GM18861 (cell line): ENCODE measurements around the gene MRPL32.

Experiments used
- ATAC-seq: cut with Tn5 transposase; IDR thresholded peaks from one replicate; pipeline ENCODE4 v1.9.1; 2021; ENCODE audit not compliant: unreplicated experiment

Gene MRPL32

GRCh38 chr7:42964849-42965805 is 33.0 kb downstream of the MRPL32 start:
- ATAC-seq = no peak

- no peak for ATAC-seq
These were observed 35.2 kb downstream of the MRPL32 start for GRCh38 chr7:42967391-42967790.

DNA sequence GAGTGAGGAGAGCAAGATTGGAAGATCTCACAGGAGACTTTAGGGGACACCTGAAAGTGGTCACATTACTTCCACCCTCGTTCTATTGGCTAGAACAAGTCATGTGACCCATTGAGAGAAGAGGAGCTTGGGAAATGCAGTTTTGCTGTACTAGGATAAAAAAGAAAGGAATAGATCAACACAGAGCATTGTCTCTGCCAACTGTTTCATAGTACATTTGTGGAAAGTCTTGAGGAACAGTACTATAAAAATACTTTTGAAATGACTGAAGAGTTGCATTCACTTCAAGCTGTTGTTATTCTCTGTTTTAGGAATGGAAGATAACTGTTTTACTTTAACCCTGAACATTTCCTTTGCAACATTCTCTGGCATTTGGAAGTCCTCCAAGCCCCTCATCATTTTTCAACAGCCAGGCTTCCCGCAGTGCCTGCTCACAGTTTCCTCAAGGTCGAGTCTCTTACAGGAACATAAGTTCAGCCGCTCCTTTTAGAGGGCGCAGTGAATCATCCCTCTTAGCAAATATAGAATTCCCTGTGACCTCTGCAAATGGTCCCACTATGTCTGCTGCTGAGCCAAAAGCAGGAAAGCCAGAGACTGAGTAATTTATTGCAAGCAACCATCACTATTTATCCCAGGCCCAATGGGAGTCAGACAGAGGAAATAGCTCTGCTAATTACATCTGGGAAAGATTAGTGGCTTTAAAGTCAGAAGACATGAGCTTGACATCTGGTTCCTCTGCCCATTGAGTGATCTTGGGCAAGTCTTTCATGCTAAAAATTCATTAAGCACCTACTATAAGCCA is 40.7 kb downstream of the MRPL32 start:
- no peak for ATAC-seq

DNA sequence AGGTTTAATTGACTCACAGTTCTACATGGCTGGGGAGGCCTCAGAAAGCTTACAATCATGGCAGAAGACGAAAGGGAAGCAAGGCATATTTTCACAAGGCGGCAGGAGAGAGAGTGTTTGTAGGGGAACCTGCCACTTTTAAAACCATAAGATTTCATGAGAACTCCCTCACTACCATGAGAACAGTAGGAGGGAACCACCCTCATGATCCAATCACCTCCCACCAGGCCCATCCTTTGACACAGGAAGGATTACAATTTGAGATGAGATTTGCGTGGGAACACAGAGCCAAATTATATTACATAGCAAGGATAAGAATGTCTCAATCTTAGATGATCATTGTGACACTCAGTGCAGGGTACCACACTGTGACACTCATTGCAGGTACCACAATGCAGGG is 44.2 kb downstream of the MRPL32 start:
- no peak for ATAC-seq

- ATAC-seq = no peak
These were observed 46.3 kb downstream of the MRPL32 start for GRCh38 chr7:42978496-42978895.

- no peak for ATAC-seq
These were observed 47.9 kb downstream of the MRPL32 start for GRCh38 chr7:42980084-42980483.

GRCh38 chr7:42980514-42980913 is 48.3 kb downstream of the MRPL32 start:
- ATAC-seq = no peak

- no peak for ATAC-seq
These were observed 49.4 kb downstream of the MRPL32 start for GRCh38 chr7:42981601-42982000.

GRCh38 chr7:42982604-42983115 is 50.5 kb downstream of the MRPL32 start:
- no peak for ATAC-seq

- no peak for ATAC-seq
These were observed 52.0 kb downstream of the MRPL32 start for GRCh38 chr7:42984137-42984536.

DNA sequence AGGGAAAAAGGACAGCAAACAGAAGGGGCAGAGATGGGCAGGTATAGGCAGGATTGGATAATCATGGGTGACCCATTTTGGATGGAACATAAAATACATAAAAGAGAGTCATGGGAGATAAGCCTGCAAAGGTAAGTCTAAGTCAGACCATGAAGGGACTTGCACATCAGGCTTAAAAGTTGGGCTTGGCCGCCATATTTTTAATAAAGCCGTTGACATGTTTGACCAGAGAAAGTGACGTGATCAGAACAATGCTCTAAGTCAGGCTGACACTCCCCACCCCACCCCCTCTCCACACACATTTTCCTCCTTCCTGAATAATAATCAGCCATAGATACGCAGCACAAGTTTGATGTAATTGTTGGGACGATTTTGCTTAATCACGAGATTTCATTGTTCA is 54.0 kb downstream of the MRPL32 start:
- no peak for ATAC-seq

- no peak for ATAC-seq
These were observed 54.6 kb downstream of the MRPL32 start for GRCh38 chr7:42986781-42987248.
